GM19025 (cell line): Measurements from ENCODE around the gene TUSC1.
"Not testable (repeated sequence)": the region's sequence is repeated elsewhere in the genome, so short reads cannot be mapped to it uniquely, and the experiment has no call there.

Experiments used
- ATAC-seq: cut with Tn5 transposase; IDR thresholded peaks from one replicate; pipeline ENCODE4 v1.9.1; 2021; ENCODE audit warnings: mild to moderate bottlenecking, low read depth, moderate library complexity; ENCODE audit not compliant: unreplicated experiment

TUSC1 gene

GRCh38 chr9:25678147-25678666 is at the start of gene TUSC1:
Gene TUSC1 (minus strand): TSS chr9:25678444. CDS start chr9:25678312, 132 bp downstream.
- ATAC-seq: peak; percentile 84

- no peak for ATAC-seq
These were observed 48.7 kb upstream of the TUSC1 start for GRCh38 chr9:25726871-25727410.

GRCh38 chr9:25724424-25724823 is 46.2 kb upstream of the TUSC1 start:
- ATAC-seq: no peak

- no peak for ATAC-seq
These were observed 38.1 kb upstream of the TUSC1 start for GRCh38 chr9:25716220-25716872.

GRCh38 chr9:25709941-25710340 is 31.7 kb upstream of the TUSC1 start:
- ATAC-seq: no peak

GRCh38 chr9:25704800-25705199 is 26.6 kb upstream of the TUSC1 start:
- no peak for ATAC-seq

- no peak for ATAC-seq
These were observed 25.6 kb upstream of the TUSC1 start for GRCh38 chr9:25703701-25704357.

GRCh38 chr9:25702536-25702935 is 24.3 kb upstream of the TUSC1 start:
- no peak for ATAC-seq

- ATAC-seq: not testable (repeated sequence)
These were observed 22.7 kb upstream of the TUSC1 start for GRCh38 chr9:25700899-25701298.

- ATAC-seq: no peak
These were observed 22.2 kb upstream of the TUSC1 start for GRCh38 chr9:25700430-25700829.

GRCh38 chr9:25691786-25692185 is 13.5 kb upstream of the TUSC1 start:
- no peak for ATAC-seq

- no peak for ATAC-seq
These were observed 6.1 kb upstream of the TUSC1 start for GRCh38 chr9:25684321-25684720.

GRCh38 chr9:25681266-25681665 is 3.0 kb upstream of the TUSC1 start:
- ATAC-seq: no peak

GRCh38 chr9:25678846-25679360 is 659 bp upstream of the TUSC1 start:
- no peak for ATAC-seq

- ATAC-seq: peak; percentile 58
These were observed 720 bp downstream of the TUSC1 start for GRCh38 chr9:25677301-25678146.

GRCh38 chr9:25675858-25676257 is 2.4 kb downstream of the TUSC1 start:
- not testable (repeated sequence) for ATAC-seq

GRCh38 chr9:25658571-25658970 is 19.7 kb downstream of the TUSC1 start:
- ATAC-seq: no peak

GRCh38 chr9:25654417-25654816 is 23.8 kb downstream of the TUSC1 start:
- no peak for ATAC-seq

GRCh38 chr9:25648116-25648515 is 30.1 kb downstream of the TUSC1 start:
- no peak for ATAC-seq

GRCh38 chr9:25636026-25636425 is 42.2 kb downstream of the TUSC1 start:
- ATAC-seq: no peak

- ATAC-seq: no peak
These were observed 49.0 kb downstream of the TUSC1 start for GRCh38 chr9:25629231-25629630.
